ENCODE measurements around the gene CRYAB.

DNA sequence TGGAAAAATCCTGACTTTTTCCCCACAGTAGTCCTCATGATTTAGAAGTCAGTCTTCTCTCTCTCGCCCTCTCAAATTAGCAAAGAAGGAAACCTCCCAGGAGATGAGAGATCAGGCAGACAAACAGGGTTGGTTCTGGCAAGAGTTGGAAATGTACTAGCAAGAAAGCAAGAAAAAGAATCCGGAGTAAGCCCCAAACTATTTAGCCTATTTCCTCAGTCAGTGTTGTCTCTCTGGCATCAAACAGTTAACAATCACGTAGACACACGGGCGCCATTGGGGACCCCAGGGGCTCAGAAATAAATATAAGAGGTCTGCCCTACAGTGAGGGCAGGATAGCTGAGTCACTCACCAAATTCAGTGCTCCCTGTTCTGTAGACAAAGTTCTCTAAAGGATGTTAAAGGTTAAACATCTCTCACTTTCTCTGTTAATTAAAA lies 11.8 kb upstream of the CRYAB start:
- TF ChIP-seq TARDBP (IDR thresholded peaks at IDR 0.05) = no peak
- no peak for TF ChIP-seq NFRKB (IDR thresholded peaks at IDR 0.05)
- TF ChIP-seq, protein P1, sequence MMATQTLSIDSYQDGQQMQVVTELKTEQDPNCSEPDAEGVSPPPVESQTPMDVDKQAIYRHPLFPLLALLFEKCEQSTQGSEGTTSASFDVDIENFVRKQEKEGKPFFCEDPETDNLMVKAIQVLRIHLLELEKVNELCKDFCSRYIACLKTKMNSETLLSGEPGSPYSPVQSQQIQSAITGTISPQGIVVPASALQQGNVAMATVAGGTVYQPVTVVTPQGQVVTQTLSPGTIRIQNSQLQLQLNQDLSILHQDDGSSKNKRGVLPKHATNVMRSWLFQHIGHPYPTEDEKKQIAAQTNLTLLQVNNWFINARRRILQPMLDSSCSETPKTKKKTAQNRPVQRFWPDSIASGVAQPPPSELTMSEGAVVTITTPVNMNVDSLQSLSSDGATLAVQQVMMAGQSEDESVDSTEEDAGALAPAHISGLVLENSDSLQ (IDR thresholded peaks at IDR 0.05) = no peak
- no peak for TF ChIP-seq SUZ12 (IDR thresholded peaks at IDR 0.05)
- TF ChIP-seq FOXM1 (IDR thresholded peaks at IDR 0.05; ENCODE audit: borderline replicate concordance) = no peak
- TF ChIP-seq SP1 (IDR thresholded peaks at IDR 0.05) = no peak
- TF ChIP-seq BHLHE40 (IDR thresholded peaks at IDR 0.05; ENCODE audit: borderline replicate concordance) = no peak
- TF ChIP-seq FOXK2 (IDR thresholded peaks at IDR 0.05) = no peak

Data from HEK293T (cell line).